Caco-2 (cell line): ENCODE data around the gene IQGAP2. TPM values are rescaled to one million over a fixed set of nuclear protein-coding genes. Genes with fewer than 3 reads are reported as not detected.

Source experiments
- BruUV-seq: library from RNA; stranded (reverse); fragments of 400-500 nt; replicated peaks from 2 replicates; lab custom pipeline; 2021; lab: Mats Ljungman, UMichigan
- CTCF ChIA-PET: fragments of 300-600 bp; sonication (Branson Sonifier 250); formaldehyde crosslinking; loops from one replicate; lab custom pipeline; 2022; ENCODE audit warnings: antibody characterized with exemption; lab: Charles Lee
- POLR2A ChIA-PET: fragments of 300-600 bp; sonication (Branson Sonifier 250); formaldehyde crosslinking; loops from one replicate; lab custom pipeline; 2022; ENCODE audit warnings: antibody characterized with exemption; lab: Charles Lee
- DNase-seq, 2 experiments: peaks; one replicate each; pipeline versions ENCODE4 v3.0.0 to v3.0.0-alpha.2; 2020 to 2022
- H3K27me3 ChIP-seq: replicated peaks from 2 replicates; pipeline ENCODE4 v1.6.0; 2011; ENCODE audit warnings: low read length; ENCODE audit not compliant: control insufficient read depth, insufficient read depth
- H3K36me3 ChIP-seq: 2 replicates; pipeline ENCODE4 v1.5.1; 2011; ENCODE audit warnings: low read length; ENCODE audit not compliant: control insufficient read depth, insufficient read depth
- H3K4me1 ChIP-seq: fragments of 250-450 bp; sonication (Bioruptor Pico); 2 replicates; pipeline ENCODE4 v1.5.1; 2020; ENCODE audit warnings: mild to moderate bottlenecking
- H3K4me3 ChIP-seq: 2 replicates; pipeline ENCODE4 v1.5.1; 2011; ENCODE audit warnings: low read depth, mild to moderate bottlenecking, control low read depth, low read length
- H3K9me3 ChIP-seq: fragments of 250-450 bp; sonication (Bioruptor Pico); 2 replicates; pipeline ENCODE4 v1.5.1; 2020; ENCODE audit warnings: mild to moderate bottlenecking, moderate library complexity
- H3K27ac Mint-ChIP-seq: one replicate; pipeline ENCODE4 v1.8.0; 2022; ENCODE audit warnings: mixed read lengths; ENCODE audit not compliant: unreplicated experiment
- H3K27me3 Mint-ChIP-seq: one replicate; pipeline ENCODE4 v1.8.0; 2022; ENCODE audit warnings: mixed read lengths; ENCODE audit not compliant: insufficient read depth, unreplicated experiment
- H3K36me3 Mint-ChIP-seq: one replicate; pipeline ENCODE4 v1.8.0; 2022; ENCODE audit warnings: mild to moderate bottlenecking, mixed read lengths; ENCODE audit not compliant: insufficient read depth, unreplicated experiment
- H3K4me1 Mint-ChIP-seq: one replicate; pipeline ENCODE4 v1.8.0; 2022; ENCODE audit warnings: low read depth, mixed read lengths; ENCODE audit not compliant: unreplicated experiment
- H3K4me3 Mint-ChIP-seq: one replicate; pipeline ENCODE4 v1.8.0; 2022; ENCODE audit warnings: mild to moderate bottlenecking, moderate library complexity, mixed read lengths; ENCODE audit not compliant: unreplicated experiment
- H3K9me3 Mint-ChIP-seq: one replicate; pipeline ENCODE4 v1.8.0; 2022; ENCODE audit warnings: mixed read lengths; ENCODE audit not compliant: unreplicated experiment
- intact Hi-C: fragments of 100-400 bp; cut with micrococcal nuclease; formaldehyde crosslinking; loops from one replicate; pipeline ENCODE4 v1.10.0; 2022; ENCODE audit not compliant: unreplicated experiment
- total RNA-seq: library from RNA; stranded (reverse); gene quantifications from 2 replicates; pipeline ENCODE4 v1.2.3, GENCODE V29; 2022
- TF ChIP-seq, protein P1 (sequence below), 2 experiments: fragments of 200-600 bp in 1 of 2; IDR thresholded peaks; 1 replicate in 1 of 2; 2 replicates in 1 of 2; pipeline versions ENCODE4 v1.5.1 to v1.8.0; 2011 to 2022; ENCODE audit warnings: antibody characterized with exemption in 1 of 2, control low read depth in 1 of 2, inconsistent platforms in 1 of 2, low read depth in 1 of 2, low read length in 1 of 2, mild to moderate bottlenecking in 1 of 2, moderate library complexity in 1 of 2; ENCODE audit not compliant: insufficient read depth in 1 of 2, severe bottlenecking in 1 of 2, unreplicated experiment in 1 of 2

The IQGAP2 gene
- total RNA-seq, 1 experiment from 2014 or later, result 89.4 TPM

DNA sequence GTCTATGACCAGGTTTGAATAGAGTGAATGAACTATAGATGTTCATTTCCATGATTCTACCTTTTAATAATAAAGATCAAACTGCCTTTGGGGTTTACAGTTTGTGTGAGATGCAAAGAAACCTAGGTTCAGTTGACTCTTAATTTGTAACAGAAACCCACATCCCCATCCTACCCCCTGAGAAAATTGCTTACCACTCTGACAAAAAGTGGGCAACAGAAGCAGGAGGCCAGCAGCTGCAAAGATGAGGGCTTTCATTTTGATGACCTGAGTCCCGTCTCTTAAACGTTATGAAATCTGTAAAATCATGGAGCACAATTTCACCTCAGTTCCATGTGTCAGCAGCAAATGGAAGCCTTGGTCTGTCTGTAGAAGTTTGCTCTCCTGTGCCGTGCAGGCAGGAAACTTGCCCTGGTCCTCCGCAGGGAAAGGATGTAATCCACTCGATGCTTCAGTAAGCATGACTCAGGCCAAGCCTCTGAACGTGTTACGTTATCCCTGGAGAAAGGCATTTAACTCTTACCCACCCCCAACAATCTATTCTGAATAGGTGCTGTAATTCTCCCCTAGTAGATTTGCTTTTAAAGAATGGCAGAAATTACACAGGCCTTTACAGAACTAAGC, 220.0 kb downstream of the IQGAP2 start, which contains the start of gene F2RL2:
Gene F2RL2, minus strand, starts transcription at position 431 of the 624 bp plus-strand sequence. Its CDS starts 173 bp downstream, at position 258.
- Mint-ChIP-seq H3K27ac (no peak within 1 kb of the TSS), H3K9me3 (no peaks in the 10 kb centered on the region), H3K4me3 (no peak within 1 kb of the TSS), H3K27me3 (no peaks in the 10 kb centered on the region), H3K36me3 (peaks cover 29% of the 10 kb centered on the region), H3K4me1 (no peaks in the 10 kb centered on the region)
- no TSS peak for BruUV-seq
- Histone ChIP-seq H3K9me3 (no peaks in the 10 kb centered on the region), H3K4me1 (peaks cover 4% of the 10 kb centered on the region; the same call in 1 of the 2 replicates), H3K27me3 (no peaks in the 10 kb centered on the region), H3K36me3 (no peaks in the 10 kb centered on the region), H3K4me3 (no peak within 1 kb of the TSS)
- TF ChIP-seq, protein P1, sequence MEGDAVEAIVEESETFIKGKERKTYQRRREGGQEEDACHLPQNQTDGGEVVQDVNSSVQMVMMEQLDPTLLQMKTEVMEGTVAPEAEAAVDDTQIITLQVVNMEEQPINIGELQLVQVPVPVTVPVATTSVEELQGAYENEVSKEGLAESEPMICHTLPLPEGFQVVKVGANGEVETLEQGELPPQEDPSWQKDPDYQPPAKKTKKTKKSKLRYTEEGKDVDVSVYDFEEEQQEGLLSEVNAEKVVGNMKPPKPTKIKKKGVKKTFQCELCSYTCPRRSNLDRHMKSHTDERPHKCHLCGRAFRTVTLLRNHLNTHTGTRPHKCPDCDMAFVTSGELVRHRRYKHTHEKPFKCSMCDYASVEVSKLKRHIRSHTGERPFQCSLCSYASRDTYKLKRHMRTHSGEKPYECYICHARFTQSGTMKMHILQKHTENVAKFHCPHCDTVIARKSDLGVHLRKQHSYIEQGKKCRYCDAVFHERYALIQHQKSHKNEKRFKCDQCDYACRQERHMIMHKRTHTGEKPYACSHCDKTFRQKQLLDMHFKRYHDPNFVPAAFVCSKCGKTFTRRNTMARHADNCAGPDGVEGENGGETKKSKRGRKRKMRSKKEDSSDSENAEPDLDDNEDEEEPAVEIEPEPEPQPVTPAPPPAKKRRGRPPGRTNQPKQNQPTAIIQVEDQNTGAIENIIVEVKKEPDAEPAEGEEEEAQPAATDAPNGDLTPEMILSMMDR (IDR thresholded peaks at IDR 0.05; ENCODE audit: insufficient read depth in 1 of 2, low read depth in 1 of 2, low read length in 1 of 2, severe bottlenecking in 1 of 2, unreplicated experiment in 1 of 2), result no peak
- DNase-seq, result no peak
- ChIA-PET CTCF (no interaction called here), POLR2A (no interaction called here)
- intact Hi-C loops, result no loop called here

DNA sequence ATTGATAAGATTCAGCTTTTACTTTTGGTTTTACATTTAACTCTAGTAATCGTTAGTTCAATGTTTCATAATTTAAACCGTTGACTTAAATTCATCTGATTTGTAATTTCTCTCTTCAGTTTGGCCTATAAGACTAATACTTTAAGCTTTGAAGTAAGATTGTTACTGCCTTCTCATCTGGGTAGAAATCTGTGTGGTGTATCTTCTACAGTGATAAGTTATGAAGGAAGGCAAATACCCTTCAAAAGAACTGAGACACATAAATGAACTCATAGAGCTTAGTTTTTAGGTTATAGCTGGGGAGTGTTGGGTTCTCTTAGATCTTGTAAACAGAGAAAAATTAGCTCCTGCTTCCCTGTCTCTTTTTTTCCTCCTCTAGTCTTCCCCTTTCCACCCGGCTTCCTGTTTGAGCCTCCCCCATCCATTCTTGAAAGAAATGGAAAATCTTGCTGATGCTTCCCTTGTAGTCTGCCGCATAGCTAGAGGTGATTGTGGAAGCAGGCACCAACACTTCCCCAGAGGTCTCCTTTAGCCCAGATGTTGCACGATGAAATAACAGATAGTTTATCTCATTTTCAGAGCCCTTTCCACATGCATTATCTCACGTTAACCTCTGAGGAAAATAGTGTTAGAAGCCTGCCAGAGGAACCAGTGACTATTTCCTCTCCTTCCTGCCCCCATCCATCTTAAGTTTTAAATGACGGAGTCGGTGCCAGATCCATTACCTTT, 222.2 kb downstream of the IQGAP2 start:
- Histone ChIP-seq H3K9me3 (no peaks in the 10 kb centered on the region), H3K36me3 (no peaks in the 10 kb centered on the region), H3K27me3 (no peaks in the 10 kb centered on the region), H3K4me1 (peaks cover 4% of the 10 kb centered on the region; the same call in 1 of the 2 replicates), H3K4me3 (no peak overlapping the region)
- intact Hi-C loops, result no loop called here
- TF ChIP-seq, protein P1 (IDR thresholded peaks at IDR 0.05; ENCODE audit: insufficient read depth in 1 of 2, low read depth in 1 of 2, low read length in 1 of 2, severe bottlenecking in 1 of 2, unreplicated experiment in 1 of 2), result no peak
- DNase-seq, result no peak
- ChIA-PET CTCF (no interaction called here), POLR2A (no interaction called here)
- no peaks in the 10 kb centered on the region for H3K9me3 Mint-ChIP-seq
- no peaks in the 10 kb centered on the region for H3K4me1 Mint-ChIP-seq
- no peak overlapping the region for H3K27ac Mint-ChIP-seq
- peaks cover 25% of the 10 kb centered on the region for H3K36me3 Mint-ChIP-seq
- H3K4me3 Mint-ChIP-seq, result no peak overlapping the region
- no TSS peak for BruUV-seq
- H3K27me3 Mint-ChIP-seq, result no peaks in the 10 kb centered on the region

- Mint-ChIP-seq H3K36me3 (peaks cover 26% of the 10 kb centered on the region), H3K27me3 (no peaks in the 10 kb centered on the region), H3K4me1 (no peaks in the 10 kb centered on the region), H3K9me3 (no peaks in the 10 kb centered on the region), H3K4me3 (no peak overlapping the region), H3K27ac (no peak overlapping the region)
- CTCF ChIA-PET, result interaction anchor here (0.7 kb wide), 1 partner anchor 92 kb away, joined by 5 read pairs; no protein-coding TSS in a partner anchor
- POLR2A ChIA-PET, result no interaction called here
- BruUV-seq, result no TSS peak
- Histone ChIP-seq H3K9me3 (no peaks in the 10 kb centered on the region), H3K27me3 (no peaks in the 10 kb centered on the region), H3K36me3 (no peaks in the 10 kb centered on the region), H3K4me3 (no peak overlapping the region), H3K4me1 (peaks cover 8% of the 10 kb centered on the region; the same call in 1 of the 2 replicates)
- intact Hi-C loops, result no loop called here
- no peak for DNase-seq
- TF ChIP-seq, protein P1 (IDR thresholded peaks at IDR 0.05; ENCODE audit: insufficient read depth in 1 of 2, low read depth in 1 of 2, low read length in 1 of 2, severe bottlenecking in 1 of 2, unreplicated experiment in 1 of 2), result no peak
Measured at GRCh38 chr5:76626738-76627137, 223.7 kb downstream of the IQGAP2 start.
